Activated T-helper 1 cell treated with Interleukin-2 at 50 U/mL for 16 hours (primary cell): ENCODE results near the gene KTN1.

ENCODE experiments used
- DNase-seq: peaks from one replicate; pipeline ENCODE4 v3.0.0-alpha.2; 2020; ENCODE audit warnings: low read depth

Gene KTN1, protein sequence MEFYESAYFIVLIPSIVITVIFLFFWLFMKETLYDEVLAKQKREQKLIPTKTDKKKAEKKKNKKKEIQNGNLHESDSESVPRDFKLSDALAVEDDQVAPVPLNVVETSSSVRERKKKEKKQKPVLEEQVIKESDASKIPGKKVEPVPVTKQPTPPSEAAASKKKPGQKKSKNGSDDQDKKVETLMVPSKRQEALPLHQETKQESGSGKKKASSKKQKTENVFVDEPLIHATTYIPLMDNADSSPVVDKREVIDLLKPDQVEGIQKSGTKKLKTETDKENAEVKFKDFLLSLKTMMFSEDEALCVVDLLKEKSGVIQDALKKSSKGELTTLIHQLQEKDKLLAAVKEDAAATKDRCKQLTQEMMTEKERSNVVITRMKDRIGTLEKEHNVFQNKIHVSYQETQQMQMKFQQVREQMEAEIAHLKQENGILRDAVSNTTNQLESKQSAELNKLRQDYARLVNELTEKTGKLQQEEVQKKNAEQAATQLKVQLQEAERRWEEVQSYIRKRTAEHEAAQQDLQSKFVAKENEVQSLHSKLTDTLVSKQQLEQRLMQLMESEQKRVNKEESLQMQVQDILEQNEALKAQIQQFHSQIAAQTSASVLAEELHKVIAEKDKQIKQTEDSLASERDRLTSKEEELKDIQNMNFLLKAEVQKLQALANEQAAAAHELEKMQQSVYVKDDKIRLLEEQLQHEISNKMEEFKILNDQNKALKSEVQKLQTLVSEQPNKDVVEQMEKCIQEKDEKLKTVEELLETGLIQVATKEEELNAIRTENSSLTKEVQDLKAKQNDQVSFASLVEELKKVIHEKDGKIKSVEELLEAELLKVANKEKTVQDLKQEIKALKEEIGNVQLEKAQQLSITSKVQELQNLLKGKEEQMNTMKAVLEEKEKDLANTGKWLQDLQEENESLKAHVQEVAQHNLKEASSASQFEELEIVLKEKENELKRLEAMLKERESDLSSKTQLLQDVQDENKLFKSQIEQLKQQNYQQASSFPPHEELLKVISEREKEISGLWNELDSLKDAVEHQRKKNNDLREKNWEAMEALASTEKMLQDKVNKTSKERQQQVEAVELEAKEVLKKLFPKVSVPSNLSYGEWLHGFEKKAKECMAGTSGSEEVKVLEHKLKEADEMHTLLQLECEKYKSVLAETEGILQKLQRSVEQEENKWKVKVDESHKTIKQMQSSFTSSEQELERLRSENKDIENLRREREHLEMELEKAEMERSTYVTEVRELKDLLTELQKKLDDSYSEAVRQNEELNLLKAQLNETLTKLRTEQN (N-terminal part only)

DNA sequence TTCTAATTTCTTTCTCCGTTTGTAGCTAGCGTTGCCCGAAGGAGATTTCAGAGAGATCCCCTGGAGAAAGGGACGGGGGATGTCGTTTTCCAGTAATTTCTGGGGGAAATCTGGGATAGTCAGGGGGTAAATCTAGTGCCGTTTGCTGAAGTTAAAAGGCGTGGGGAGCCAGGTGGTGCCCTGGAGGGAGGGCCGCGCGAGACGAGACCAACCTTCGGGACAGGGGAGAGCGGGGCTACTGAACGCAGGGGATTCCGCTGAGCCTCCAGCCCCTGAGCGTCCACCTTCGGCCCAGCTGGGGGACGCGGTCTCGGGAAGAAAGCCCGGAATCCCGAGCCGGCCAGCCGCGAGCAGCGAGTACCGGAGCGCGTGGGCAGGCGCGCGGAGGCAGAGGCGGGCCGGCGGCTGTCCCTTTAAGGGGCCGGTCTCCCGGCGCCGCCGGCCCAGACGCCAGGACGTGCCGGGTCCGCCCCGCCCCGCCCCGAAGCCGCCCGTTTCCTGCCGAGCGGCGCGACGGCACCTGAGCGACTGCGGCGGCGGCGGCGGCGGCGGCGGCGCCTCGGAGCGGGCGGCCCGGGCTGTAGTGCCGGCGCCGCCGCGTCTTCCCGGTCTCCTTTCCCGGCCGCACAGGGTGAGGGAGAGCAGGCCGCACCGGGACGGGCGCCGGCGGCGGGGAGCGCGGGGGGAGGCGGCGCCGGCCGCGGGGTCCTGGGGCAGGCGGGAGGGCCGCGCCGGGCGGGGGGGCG lies at the start of gene KTN1:
TSS of gene KTN1 (plus strand) at position 484 of the 746 bp plus-strand sequence. CDS start 31,842 bp downstream, outside the sequence.
- DNase-seq = peak; percentile 79

DNA sequence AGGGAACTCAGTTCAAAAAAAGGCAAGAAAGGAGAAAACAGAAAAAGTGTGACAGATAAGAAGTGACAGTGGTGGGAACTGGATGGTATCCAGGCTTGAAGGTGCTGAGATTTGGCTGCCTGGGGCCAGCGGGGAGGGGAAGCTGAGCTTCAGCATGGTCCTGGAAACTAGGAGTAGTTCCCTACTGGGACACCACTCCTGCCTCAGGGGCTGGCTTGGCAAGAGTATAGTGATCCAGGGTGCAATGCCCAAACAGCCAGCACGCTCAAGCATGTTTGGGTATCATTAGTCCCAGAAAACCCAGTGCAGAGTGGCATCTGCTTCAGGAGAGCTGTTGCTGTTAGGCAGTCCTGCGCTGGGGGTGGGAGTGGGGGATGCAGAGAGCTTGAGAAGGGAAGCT lies 49.5 kb upstream of the KTN1 start:
- DNase-seq = no peak

DNA sequence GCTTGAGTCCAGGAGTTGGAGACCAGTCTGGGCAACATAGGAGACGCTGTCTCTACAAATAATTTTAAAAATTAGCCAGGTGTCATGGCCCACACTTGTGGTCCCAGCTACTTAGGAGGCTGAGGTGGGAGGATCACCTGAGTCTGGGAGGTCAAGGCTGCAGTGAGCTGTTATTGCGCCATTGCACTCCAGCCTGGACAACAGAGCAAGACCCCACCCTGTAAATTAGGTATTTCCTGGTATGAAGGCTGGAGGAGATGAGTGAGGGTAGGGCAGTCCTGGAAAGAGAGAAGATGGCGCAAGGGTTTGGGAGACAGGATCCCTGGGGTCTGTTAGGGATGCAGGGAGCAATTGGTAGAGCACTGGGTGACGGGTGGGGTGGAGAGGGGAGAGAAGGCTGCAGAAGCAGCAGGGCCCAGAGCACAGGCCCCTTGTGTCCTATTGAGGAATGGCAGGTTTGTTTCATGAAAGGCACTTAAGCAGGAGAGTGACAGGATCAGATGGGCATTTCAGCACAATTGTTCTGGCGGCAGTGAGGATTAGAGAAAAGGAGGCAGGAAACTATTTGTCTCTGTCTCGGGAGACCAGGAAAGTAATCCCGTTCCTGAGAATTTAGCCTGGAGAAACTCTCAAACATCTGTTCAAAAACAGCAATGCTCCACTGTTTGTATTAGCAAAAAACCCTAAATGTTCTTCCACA lies 47.2 kb upstream of the KTN1 start:
- DNase-seq = no peak

DNA sequence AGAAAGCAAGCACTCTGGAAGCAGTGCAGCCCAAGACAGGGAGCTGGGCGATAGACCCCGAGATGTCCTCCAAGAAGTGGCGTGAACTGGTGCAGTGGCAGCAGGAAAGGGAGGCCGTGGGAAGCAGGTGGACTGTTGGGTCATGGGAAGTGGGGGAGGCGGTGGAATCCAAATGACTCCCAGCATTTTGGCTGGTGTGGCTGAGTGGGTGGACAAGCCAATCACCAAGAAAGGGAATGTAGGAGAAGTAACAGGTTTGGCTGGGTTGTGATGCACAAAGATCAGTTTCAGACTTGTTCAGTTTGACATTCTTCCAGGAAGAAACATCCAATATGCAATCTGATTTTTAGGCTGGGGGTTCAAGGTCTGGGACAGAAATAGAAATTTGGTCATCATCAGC lies 46.0 kb upstream of the KTN1 start:
- no peak for DNase-seq

DNA sequence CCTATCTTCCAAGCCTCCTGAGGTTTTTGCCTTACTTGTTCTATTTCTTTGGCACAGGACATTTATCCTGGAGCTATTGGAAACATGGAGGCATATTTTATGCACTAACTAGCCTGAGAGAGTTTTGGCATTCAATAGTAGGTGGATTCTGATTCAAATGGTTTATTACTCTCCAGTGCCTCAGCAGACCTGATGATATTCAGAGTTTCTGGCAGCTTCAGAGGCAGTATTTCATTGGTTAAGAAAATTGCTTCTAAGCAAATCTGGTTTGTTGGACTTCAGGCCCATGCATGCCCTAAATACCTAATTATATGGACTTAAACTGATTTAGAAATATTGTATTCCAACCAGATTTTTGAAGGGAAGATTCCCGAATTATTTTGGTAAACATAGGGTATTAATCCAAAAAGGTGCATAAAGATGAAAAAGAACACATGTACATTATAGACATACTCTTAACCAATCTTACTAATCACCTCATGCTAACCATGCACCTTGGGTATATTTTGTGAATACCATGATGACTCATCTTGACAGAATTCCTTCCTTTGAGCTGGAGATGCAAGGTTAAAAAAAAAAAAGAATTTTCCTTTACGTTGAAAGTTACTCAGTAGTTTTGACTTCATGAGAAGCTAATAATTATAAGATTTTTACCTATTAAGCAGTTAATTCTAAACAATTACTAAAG lies 44.3 kb upstream of the KTN1 start:
- no peak for DNase-seq

DNA sequence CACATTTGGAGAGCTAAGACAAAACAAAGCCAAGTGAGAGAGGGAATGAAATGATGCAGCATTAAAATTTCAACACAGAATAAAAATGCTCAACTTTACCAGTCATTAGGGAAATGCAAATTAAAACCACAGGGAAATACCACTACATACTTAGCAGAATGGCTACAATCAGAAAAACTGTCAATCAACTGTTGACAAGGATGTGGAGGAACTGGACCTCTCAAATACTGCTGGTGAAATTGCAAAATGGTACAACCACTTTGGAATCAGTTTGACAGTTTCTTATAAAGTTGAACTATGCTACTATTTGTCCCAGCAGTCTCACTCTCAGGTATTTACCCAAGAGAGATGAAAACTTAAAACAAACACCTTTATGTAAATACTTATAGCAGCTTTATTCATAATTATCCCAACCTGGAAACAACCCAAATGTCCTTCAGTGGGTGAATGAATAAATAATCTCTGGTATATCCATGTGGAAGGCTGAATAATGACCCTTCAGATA lies 43.8 kb upstream of the KTN1 start:
- no peak for DNase-seq

DNA sequence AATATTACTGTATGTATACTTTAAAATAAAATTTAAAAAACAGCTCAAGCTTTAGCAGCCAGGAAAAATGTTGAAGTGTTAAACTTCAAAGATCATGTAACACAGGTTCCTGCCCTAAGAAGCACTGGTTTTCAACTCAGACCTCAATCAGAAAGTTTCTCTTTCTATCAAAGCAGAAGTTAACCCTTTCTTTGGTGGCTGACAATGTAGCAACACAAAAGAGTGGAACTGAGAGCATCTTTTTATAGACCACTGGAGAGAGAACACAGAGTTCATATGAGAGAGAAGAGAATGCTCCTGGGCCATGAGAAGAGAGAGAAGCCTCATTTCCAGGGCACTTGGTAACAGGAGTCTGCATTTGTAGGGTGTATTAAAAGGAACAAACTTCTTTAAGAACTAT lies 42.2 kb upstream of the KTN1 start:
- no peak for DNase-seq

DNA sequence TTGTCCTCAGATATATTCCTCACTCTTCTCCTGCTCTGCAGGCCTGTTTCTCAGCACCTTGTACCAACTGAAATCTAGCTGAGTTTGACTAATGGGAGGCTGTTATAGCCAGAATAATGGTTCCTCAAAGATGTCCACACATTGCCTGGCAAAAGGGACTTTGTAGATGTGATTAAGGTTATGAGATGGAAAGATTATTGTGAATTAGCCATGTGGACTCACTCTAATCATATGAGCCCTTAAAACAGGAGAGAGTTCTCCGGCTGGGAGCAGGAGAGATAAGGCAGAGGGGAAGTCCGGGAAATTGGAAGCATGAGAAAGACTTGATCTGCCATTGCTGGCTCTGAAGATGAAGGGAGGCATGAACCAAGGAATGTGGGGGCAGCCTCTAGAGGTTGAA lies 40.0 kb upstream of the KTN1 start:
- no peak for DNase-seq

DNA sequence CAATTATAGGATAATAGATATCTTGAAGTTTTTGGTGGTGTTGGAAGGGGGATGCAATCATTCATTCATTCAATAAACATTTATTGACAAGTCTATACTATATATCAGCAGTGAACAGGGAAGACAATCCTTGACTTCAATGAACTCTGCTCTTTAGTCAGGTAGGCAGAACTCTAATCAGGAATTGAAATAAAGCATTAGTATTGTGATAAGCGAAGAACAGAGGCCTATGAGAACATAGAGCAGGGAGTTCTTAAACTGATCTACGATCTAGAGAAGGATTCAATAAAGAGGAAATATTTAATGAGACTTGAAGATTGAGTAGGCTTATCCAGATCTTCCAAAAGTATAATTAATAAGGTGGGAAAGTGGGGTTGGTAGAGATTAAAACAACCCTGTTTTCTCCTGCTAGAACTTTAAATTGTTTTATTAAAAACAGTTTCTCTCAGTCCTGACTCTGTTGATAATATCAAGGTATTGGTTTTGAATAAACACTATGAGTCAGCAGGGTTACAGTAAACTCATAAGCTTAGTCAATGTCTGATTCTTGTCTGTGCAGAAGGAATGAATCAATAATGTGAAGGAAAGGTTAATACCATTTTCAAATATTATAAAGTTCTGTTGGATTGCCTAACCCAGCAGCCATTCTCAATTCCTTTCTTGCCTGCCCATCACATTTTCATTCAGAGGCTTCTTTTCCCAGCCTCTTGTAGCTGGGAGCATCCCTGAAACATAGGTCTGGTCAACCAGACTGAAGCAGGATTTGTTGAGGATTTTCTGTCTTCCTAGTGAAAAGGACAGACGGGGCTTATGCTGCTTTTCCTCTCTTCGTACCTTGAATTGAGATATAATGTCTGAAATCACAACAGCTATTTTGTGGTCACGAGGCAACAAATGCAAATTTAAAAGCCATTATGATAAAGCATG lies 38.9 kb upstream of the KTN1 start:
- DNase-seq = no peak

DNA sequence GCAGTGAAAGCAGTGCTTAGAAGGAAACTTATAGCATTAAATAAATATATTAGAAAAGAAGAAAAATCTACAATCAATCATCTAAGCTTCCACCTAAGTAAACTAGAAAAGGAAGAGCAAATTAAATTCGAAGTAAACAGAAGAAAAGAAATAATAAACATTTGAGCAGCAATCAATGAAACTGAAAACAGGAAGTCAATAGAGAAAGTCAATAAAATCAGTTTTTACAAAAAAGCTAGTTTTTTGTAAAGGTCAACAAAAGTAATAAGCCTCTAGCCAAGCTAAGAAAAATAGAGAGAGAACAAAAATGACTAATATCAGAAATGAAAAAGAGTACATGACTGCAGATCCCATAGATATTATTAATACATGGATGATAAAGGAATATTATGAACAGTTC lies 34.2 kb upstream of the KTN1 start:
- DNase-seq = no peak

DNA sequence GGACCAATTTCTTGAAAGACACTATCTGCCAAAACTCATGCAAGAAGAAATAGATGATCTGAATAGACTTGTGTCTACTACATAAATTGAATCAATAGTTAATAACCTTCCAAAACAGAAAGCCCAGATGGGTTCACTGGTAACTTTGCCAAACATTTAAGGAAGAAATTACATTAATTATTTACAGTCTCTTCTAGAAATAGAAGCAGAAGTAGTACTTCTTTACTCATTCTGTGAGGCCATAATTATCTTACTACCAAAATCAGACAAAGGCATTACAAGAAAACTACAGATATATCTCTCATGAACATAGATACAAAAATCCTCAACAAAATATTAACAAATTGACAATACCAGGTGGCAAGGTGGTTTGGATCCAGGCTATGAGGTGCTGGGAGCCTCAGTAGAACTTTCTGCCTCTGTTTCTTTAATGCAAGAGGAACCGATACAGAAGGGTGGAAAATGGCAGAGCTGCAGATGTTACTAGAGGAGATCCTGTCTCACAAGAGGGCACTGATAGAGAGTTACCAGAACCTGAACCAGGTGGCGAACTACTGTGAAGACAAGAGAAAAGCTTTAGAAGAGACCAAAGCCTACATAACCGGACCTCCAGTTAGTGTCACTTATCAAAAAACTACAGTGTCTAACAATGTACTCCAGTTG lies 33.7 kb upstream of the KTN1 start:
- DNase-seq = no peak

DNA sequence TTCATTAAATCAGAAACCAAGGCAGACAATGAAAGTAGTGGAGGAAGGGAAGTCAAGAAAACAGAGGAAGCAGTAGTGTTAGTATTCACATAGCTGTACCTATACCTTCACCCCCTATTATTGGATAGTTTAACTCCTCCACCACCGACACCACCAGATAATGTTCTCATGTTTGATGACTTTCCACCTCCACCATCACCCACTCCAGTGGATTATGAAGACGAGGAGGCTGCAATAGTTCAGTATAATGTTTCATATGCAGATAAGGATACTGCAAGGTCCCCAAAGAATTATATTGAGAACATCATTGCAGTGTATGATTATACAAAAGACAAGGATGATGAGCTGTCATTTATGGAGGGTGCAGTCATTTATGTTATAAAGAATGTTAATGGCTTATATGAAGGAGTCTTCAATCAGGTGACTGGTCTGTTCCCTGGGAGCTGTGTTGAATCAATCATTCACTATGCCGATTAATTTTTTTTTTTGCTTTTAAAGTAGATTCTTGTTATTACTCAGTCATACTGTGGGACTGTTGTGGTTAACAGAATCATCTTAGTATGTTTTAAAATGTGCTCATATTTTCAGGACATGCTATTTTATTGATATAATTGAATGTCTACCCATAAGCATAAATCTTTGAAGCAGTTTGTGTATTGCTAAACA lies 32.2 kb upstream of the KTN1 start:
- DNase-seq = no peak

DNA sequence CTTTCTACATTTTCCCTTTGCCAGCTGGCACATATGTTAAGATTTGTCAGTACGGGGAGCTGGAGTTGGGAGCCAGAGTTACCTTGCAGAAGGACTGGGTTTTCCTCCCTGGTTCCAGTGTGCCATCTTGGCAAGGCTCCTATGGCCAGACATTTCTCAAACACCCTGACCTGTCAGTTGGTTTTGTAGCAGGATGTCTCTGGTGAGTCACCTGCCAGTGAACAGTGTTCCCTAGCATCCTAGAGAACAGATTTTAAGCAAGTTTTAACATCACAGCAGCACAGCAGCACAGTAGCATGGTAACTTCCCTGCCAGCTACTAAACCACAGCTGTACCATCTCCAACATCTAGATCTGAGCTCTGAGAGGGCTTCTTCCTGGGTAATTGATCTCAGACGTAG lies 26.2 kb upstream of the KTN1 start:
- no peak for DNase-seq

DNA sequence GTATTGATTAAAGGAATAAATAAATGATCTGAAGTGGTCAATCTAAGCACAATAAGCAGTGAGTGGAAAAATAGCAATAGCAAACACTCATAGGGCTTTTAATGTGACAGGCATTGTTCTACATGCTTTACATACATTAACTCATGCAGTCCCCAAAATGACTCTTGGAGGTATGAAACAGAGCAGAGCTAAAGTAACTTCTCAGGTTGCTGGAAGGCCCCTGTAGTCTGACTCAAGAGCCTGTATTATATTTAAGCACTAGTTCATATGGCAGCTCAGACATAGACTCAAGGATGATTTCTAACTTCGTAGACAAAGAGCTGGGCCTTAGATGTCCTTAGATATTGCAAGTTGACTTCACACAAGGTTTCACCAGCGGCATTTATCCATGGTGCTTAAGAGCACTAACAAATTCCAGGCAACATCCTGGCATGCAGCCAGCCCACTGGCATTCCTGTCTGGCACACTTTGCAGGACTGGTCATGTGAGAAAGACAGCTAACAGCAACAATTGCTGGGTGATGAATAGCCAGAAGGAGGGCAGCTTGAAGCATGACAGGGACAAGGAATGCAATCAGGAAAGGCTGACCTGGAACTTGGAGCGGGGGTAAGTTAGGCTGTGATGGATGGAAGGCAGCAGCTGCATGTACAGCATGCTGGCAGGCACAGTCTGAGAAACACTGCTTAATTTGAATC lies 22.9 kb upstream of the KTN1 start:
- no peak for DNase-seq

DNA sequence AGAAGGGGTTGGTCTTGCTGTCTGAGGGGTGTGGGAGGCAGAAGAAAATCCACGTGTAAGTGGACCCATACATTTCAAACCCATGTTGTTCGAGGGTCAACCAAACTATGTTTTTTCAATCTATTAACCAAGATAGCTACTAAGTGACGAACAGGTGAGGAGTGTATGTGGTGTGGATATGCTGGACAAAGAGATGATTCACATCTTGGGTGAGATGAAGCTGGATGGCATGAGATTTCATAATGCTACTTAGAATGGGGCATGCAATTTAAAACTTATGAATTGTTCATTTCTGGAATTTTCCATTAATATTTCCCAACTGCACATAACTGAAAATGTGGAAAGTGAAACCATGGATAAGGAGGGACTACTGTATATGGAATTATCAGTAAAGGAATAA lies 17.9 kb upstream of the KTN1 start:
- no peak for DNase-seq

DNA sequence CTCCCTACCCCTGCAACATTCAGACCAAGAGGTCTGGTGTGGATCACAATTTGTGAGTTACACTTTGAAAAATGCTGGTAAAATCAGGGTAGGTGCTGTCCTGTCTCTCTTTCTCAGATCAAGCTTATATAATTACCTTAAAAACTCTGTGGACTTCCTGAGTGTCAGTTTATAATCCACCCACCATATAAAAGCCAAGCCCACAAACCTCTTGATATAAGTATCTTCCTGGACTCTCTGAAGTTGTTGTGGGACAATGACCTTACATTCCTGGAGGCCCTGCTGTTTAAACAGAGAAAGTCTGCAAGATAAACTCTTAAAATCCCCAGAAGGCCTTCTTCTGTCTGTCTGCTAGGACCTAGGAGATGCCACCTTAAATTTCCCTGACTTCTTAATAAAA lies 11.4 kb upstream of the KTN1 start:
- no peak for DNase-seq

DNA sequence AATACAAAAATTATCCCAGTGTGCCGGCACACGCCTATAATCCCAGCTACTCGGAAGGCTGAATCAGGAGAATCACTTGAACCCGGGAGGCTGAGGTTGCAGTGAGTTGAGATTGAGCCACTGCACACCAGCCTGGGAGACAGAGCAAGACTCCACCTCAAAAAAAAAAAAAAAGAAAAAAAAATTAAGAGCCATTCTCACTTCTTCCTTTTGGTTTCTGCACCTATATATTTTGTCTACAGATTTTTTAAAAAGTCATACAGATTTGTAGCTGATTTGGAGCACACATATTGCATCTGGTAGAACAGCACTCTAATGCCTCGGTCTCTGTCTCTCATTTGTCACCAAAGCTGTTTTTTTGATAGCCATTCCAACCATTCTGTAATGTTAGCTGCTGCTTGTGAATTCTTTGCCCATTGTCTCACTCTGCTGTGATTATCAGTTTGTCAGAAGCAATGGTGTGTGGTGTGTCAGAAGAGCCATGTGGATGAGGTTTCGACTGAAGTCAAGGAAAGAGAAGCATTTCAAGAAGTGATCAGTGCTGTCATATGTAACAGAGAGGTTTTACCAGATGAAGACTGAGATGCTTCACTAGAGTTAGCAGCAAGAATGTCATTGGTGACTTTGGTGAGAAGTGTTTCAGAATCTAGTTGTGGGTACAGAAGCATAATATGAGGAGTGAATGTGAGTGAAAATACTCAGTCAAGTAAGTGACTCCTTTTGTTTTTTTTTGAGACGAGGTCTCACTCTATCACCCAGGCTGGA lies 8.7 kb upstream of the KTN1 start:
- no peak for DNase-seq
